Thymus (tissue), 11 donors: Measurements from ENCODE around the gene SLC43A2. TPM values are rescaled to one million over a fixed set of nuclear protein-coding genes. Genes with fewer than 3 reads are reported as not detected.

Experiments
- DNase-seq, 9 donors: peaks; one replicate each; pipeline ENCODE4 v3.0.0-alpha.2; 2013; ENCODE audit warnings: low spot score in 9 of 9, low read depth in 6 of 9, missing footprints in 1 of 9
- H3K27ac ChIP-seq, 2 donors: one replicate each; pipeline ENCODE4 v1.5.1; 2013; ENCODE audit warnings: control low read depth in 1 of 2, low read depth in 1 of 2, low read length in 1 of 2, mild to moderate bottlenecking in 1 of 2, moderate library complexity in 1 of 2
- H3K27me3 ChIP-seq, 2 donors: one replicate each; pipeline ENCODE4 v1.5.1; 2013; ENCODE audit warnings: low read length in 1 of 2; ENCODE audit not compliant: control insufficient read depth in 2 of 2, insufficient read depth in 1 of 2
- H3K36me3 ChIP-seq, 2 donors: one replicate each; pipeline ENCODE4 v1.5.1; 2013; ENCODE audit warnings: low read length in 1 of 2, mild to moderate bottlenecking in 1 of 2, moderate library complexity in 1 of 2; ENCODE audit not compliant: control insufficient read depth in 2 of 2, insufficient read depth in 2 of 2
- H3K4me1 ChIP-seq, 2 donors: one replicate each; pipeline ENCODE4 v1.5.1; 2013; ENCODE audit warnings: low read length in 2 of 2; ENCODE audit not compliant: control insufficient read depth in 2 of 2, insufficient read depth in 2 of 2
- H3K4me3 ChIP-seq, 2 donors: one replicate each; pipeline ENCODE4 v1.5.1; 2013; ENCODE audit warnings: low read length in 2 of 2, control low read depth in 1 of 2, mild to moderate bottlenecking in 1 of 2
- H3K9me3 ChIP-seq, 2 donors: one replicate each; pipeline ENCODE4 v1.5.1; 2013; ENCODE audit warnings: low read length in 1 of 2, mild to moderate bottlenecking in 1 of 2; ENCODE audit not compliant: control insufficient read depth in 2 of 2, insufficient read depth in 1 of 2
- WGBS: extraction: QIAGEN DNeasy Blood & Tissue Kit; methylation state at CpG from one replicate; pipeline ENCODE4 v1.1.7; 2013; 5-methylcytosine and 5-hydroxymethylcytosine counted together
- polyA plus RNA-seq: library from polyadenylated mRNA; stranded (reverse); fragments of 200-250 nt; gene quantifications from one replicate; pipeline ENCODE4 v1.2.3, GENCODE V29; 2013
- total RNA-seq: library from RNA; stranded (reverse); fragments of 120-200 nt; gene quantifications from one replicate; pipeline ENCODE4 v1.2.4, GENCODE V29; 2013
- donor health status: healthy.

Gene SLC43A2
- total and polyA plus RNA-seq, 2 donors = 10.5 to 13.9 TPM

GRCh38 chr17:1620486-1620885, 8.1 kb downstream of the SLC43A2 start:
- no peak overlapping the region for H3K27ac ChIP-seq
- H3K36me3 ChIP-seq = peaks cover 36 to 44% of the 10 kb centered on the region in 2 donors
- peaks cover 0 to 21% of the 10 kb centered on the region in 2 donors for H3K4me1 ChIP-seq
- no peaks in the 10 kb centered on the region for H3K9me3 ChIP-seq
- H3K4me3 ChIP-seq = no peak overlapping the region
- H3K27me3 ChIP-seq = no peaks in the 10 kb centered on the region
- WGBS = 92% methylated on average over 13 of the region's 13 CpGs
- DNase-seq = no peak

- peaks cover 0 to 12% of the 10 kb centered on the region in 2 donors for H3K4me1 ChIP-seq
- H3K27ac ChIP-seq = peak overlapping the region in 1 of 2 donors; percentile 5
- no peaks in the 10 kb centered on the region for H3K9me3 ChIP-seq
- WGBS = 84% methylated on average over 20 of the region's 20 CpGs
- H3K4me3 ChIP-seq = no peak overlapping the region
- no peaks in the 10 kb centered on the region for H3K27me3 ChIP-seq
- H3K36me3 ChIP-seq = peaks cover 44 to 45% of the 10 kb centered on the region in 2 donors
- DNase-seq = no peak
Measured at GRCh38 chr17:1617620-1618174, 10.9 kb downstream of the SLC43A2 start.

DNA sequence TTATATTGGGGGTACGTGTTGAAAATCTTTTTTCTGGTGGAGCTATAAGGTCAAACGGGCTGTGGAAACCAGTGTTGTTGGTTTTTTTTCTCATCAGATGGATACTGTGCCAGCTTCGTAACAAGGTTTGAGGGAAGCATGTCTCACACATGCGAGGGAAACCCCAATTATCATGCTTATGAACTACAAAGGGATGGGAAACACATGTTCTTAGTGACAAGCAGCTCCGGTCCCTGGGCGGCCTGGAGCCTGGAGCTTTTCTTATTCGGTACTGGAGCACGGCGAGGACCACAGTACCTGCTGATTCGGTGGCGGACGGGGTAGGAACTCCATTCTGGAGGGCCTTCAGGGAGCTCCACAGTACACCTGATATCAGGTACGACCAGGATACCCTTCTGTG, 12.5 kb downstream of the SLC43A2 start:
- Histone ChIP-seq H3K4me1 (peaks cover 0 to 8% of the 10 kb centered on the region in 2 donors), H3K27me3 (no peaks in the 10 kb centered on the region), H3K36me3 (peaks cover 45 to 46% of the 10 kb centered on the region in 2 donors), H3K27ac (no peak overlapping the region), H3K4me3 (no peak overlapping the region), H3K9me3 (no peaks in the 10 kb centered on the region)
- 90% methylated on average over 13 of the region's 13 CpGs for WGBS
- no peak for DNase-seq

DNA sequence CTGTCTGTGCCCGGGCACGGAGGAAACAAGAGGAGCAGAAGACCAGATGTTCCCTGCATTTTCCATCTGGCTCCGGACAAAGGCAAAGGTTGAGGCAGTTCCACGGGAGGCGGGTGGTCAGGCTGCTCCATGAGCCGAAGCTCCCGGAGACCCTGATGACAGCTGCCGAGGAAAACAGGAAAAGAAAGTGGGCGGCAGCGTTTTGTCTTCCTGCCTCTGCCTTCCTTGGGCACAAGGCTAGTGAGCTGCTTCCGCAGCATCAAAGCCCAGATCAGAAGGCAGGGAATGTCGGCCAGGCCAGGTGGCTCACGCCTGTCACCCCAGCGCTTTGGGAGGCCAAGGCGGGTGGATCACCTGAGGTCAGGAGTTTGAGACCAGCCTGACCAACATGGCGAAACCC, 16.2 kb downstream of the SLC43A2 start:
- H3K4me3 ChIP-seq = no peak overlapping the region
- no peak overlapping the region for H3K27ac ChIP-seq
- H3K4me1 ChIP-seq = peaks cover 0 to 9% of the 10 kb centered on the region in 2 donors
- no peaks in the 10 kb centered on the region for H3K27me3 ChIP-seq
- 96% methylated on average over 16 of the region's 16 CpGs for WGBS
- no peaks in the 10 kb centered on the region for H3K9me3 ChIP-seq
- DNase-seq = no peak
- H3K36me3 ChIP-seq = peaks cover 23 to 34% of the 10 kb centered on the region in 2 donors

DNA sequence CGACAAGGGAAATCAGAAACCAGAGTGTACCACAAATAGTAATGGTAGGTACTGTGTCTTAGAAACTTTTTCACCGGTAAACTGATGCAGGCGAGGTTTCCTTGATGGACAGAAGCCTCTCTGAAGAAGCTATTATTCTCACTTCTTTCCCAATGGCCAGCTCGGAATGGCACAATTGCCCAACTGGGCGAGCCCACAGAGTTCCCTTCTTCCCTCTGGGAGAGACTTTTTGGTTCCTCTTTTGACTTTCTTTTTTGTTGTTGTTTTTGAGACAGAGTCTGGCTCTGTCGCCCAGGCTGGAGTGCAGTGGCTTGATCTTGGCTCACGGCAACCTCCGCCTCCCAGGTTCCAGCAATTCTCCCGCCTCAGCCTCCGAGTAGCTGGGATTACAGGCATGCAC, 16.9 kb downstream of the SLC43A2 start:
- 97% methylated on average over 10 of the region's 10 CpGs for WGBS
- DNase-seq = no peak
- Histone ChIP-seq H3K9me3 (no peaks in the 10 kb centered on the region), H3K27me3 (no peaks in the 10 kb centered on the region), H3K4me1 (peaks cover 0 to 16% of the 10 kb centered on the region in 2 donors), H3K27ac (no peak overlapping the region), H3K4me3 (no peak overlapping the region), H3K36me3 (peaks cover 27 to 30% of the 10 kb centered on the region in 2 donors)

GRCh38 chr17:1608676-1609075, 20.0 kb downstream of the SLC43A2 start:
- WGBS = 98% methylated on average over 7 of the region's 7 CpGs
- Histone ChIP-seq H3K4me3 (no peak overlapping the region), H3K9me3 (no peaks in the 10 kb centered on the region), H3K4me1 (peaks cover 3 to 39% of the 10 kb centered on the region in 2 donors), H3K27me3 (peaks cover 0 to 2% of the 10 kb centered on the region in 2 donors), H3K36me3 (peaks cover 17 to 21% of the 10 kb centered on the region in 2 donors), H3K27ac (no peak overlapping the region)
- DNase-seq = no peak

DNA sequence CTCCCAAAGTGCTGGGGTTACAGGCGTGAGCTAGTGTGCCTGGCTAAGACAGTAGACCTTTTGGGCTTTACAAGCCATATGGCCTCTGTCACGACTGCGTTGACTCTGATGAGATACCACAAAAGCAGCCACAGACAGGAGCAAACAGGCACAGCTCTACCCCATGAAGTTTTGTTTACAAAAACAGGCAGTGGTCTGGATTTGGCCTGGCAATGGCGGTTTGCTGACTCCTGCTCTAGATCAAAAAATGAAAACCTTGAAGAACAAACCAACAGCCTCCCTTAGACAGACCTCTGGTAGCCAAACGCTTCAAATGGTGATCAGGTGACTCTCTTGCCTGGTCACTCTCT, 20.7 kb downstream of the SLC43A2 start:
- peaks cover 15 to 16% of the 10 kb centered on the region in 2 donors for H3K36me3 ChIP-seq
- peak overlapping the region in 1 of 2 donors; percentile 46 for H3K27ac ChIP-seq
- no peaks in the 10 kb centered on the region for H3K9me3 ChIP-seq
- 70% methylated on average over 5 of the region's 5 CpGs for WGBS
- peaks cover 3 to 39% of the 10 kb centered on the region in 2 donors for H3K4me1 ChIP-seq
- peaks cover 0 to 2% of the 10 kb centered on the region in 2 donors for H3K27me3 ChIP-seq
- DNase-seq = no peak
- no peak overlapping the region for H3K4me3 ChIP-seq

DNA sequence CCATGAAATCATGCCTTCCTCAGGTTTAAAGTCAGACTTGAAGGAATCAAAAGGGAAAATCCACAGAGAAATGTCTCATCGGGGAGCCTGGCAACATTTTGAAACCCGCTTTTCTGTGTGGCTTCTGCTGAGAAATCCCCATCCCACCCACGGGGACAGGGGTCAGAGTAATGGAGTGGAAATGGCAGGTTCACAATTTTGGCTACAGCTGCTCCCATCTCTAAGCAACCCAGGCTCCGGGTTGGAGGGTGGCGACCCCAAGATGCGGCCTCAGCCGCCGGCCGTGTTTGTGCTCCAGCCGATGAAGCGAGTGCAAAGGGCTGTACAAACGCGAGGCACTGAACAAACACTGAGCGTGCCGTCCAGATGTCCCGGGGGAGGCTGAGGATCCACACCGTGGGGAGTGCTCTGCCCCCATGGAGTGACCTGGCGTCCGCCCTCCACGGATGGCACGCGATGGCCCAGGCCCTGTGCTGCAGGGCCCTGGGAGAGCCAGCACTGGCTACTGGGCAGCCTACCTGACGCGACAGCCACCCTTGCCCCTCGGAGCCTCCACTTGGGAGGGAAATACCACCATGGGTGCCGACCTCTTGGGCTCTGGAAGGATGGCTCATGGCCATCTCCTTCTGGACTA, 22.2 kb downstream of the SLC43A2 start:
- Histone ChIP-seq H3K36me3 (peaks cover 12 to 14% of the 10 kb centered on the region in 2 donors), H3K9me3 (peaks cover 5 to 10% of the 10 kb centered on the region in 2 donors), H3K27me3 (peaks cover 0 to 2% of the 10 kb centered on the region in 2 donors), H3K4me1 (peaks cover 3 to 39% of the 10 kb centered on the region in 2 donors), H3K4me3 (no peak overlapping the region), H3K27ac (peak overlapping the region; percentile 49 to 52)
- WGBS = 92% methylated on average over 26 of the region's 26 CpGs
- DNase-seq = no peak

DNA sequence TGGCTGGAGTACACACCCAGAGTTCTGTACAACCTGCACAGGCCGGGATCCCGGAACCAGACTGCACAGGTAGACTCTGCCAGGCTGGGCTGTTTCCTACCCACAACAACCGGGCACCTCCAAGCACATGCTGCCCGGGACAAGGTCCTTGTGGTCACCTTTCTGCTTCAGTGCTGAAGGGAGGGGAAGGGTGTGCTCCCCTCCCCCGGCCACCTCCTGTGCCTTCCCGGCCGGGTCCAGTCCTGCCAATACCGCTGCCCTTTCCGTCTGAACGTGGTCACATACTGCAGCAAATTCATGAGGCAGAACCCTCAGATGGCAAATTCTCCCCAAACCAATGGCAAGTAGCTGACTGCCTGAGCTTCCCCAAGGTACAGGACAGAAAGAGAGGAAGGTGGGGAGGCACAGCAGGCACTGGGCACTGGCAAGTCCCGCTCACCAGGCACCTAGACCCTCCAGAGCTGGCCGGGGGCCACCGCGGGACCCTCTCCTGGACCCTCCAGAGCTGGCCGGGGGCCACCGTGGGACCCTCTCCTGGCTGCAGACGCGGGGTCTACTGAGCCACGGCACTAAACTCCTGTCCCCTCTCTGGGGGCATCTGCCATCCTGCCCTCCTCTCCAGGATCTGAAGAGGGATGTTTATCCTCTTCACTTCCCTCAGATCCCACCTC, 22.8 kb downstream of the SLC43A2 start:
- peaks cover 0 to 2% of the 10 kb centered on the region in 2 donors for H3K27me3 ChIP-seq
- H3K9me3 ChIP-seq = peaks cover 7 to 17% of the 10 kb centered on the region in 2 donors
- no peak overlapping the region for H3K4me3 ChIP-seq
- peaks cover 3 to 43% of the 10 kb centered on the region in 2 donors for H3K4me1 ChIP-seq
- WGBS = 95% methylated on average over 19 of the region's 19 CpGs
- no peak overlapping the region for H3K27ac ChIP-seq
- H3K36me3 ChIP-seq = peaks cover 14 to 18% of the 10 kb centered on the region in 2 donors
- DNase-seq = no peak
